GM18870 (cell line): Measurements from ENCODE around the gene ZNF445.
"Not testable (repeated sequence)": the region's sequence is repeated elsewhere in the genome, so short reads cannot be mapped to it uniquely, and the experiment has no call there.

Experiments used
- ATAC-seq: cut with Tn5 transposase; IDR thresholded peaks from one replicate; pipeline ENCODE4 v1.9.1; 2021; ENCODE audit warnings: moderate library complexity; ENCODE audit not compliant: unreplicated experiment

ZNF445 gene

GRCh38 chr3:44476963-44477311 is 533 bp downstream of the ZNF445 start:
- no peak for ATAC-seq

- no peak for ATAC-seq
Observed at GRCh38 chr3:44476181-44476611, 1.3 kb downstream of the ZNF445 start.

- not testable (repeated sequence) for ATAC-seq
Observed at GRCh38 chr3:44474886-44475285, 2.6 kb downstream of the ZNF445 start.

- no peak for ATAC-seq
Observed at GRCh38 chr3:44470430-44470829, 7.0 kb downstream of the ZNF445 start.

- ATAC-seq: no peak
Observed at GRCh38 chr3:44469914-44470313, 7.6 kb downstream of the ZNF445 start.

GRCh38 chr3:44468572-44469520 is 8.6 kb downstream of the ZNF445 start:
- ATAC-seq: no peak

- not testable (repeated sequence) for ATAC-seq
Observed at GRCh38 chr3:44468099-44468537, 9.4 kb downstream of the ZNF445 start.

- no peak for ATAC-seq
Observed at GRCh38 chr3:44467241-44467640, 10.2 kb downstream of the ZNF445 start.

GRCh38 chr3:44464920-44465319 is 12.6 kb downstream of the ZNF445 start:
- not testable (repeated sequence) for ATAC-seq

GRCh38 chr3:44464509-44464908 is 13.0 kb downstream of the ZNF445 start:
- ATAC-seq: no peak

- ATAC-seq: not testable (repeated sequence)
Observed at GRCh38 chr3:44460050-44460449, 17.4 kb downstream of the ZNF445 start.

GRCh38 chr3:44455318-44455717 is 22.2 kb downstream of the ZNF445 start:
- no peak for ATAC-seq

GRCh38 chr3:44454258-44454657 is 23.2 kb downstream of the ZNF445 start:
- ATAC-seq: no peak

- no peak for ATAC-seq
Observed at GRCh38 chr3:44451441-44451840, 26.0 kb downstream of the ZNF445 start.

- ATAC-seq: no peak
Observed at GRCh38 chr3:44446929-44447328, 30.5 kb downstream of the ZNF445 start.

GRCh38 chr3:44445786-44446185 is 31.7 kb downstream of the ZNF445 start:
- no peak for ATAC-seq

- no peak for ATAC-seq
Observed at GRCh38 chr3:44444896-44445691, 32.4 kb downstream of the ZNF445 start.

GRCh38 chr3:44444437-44444836 is 33.0 kb downstream of the ZNF445 start:
- ATAC-seq: no peak

GRCh38 chr3:44442596-44443309 is 34.7 kb downstream of the ZNF445 start:
- ATAC-seq: no peak

GRCh38 chr3:44439499-44440295 is 37.8 kb downstream of the ZNF445 start:
- ATAC-seq: peak; percentile 86
